K562 (cell line): ENCODE data around the gene THOP1. TPM values are rescaled to one million over a fixed set of nuclear protein-coding genes. Genes with fewer than 3 reads are reported as not detected.

ENCODE experiments used
- ATAC-seq: fragments of 200-7000 bp; cut with Tn5 transposase; 3 replicates; pipeline ENCODE4 v1.9.1; 2020; ENCODE audit warnings: moderate library complexity
- BruUV-seq: library from RNA; stranded (reverse); fragments of 400-500 nt; replicated peaks from 2 replicates; lab custom pipeline; 2021; lab: Mats Ljungman, UMichigan
- CTCF ChIA-PET: fragments of 300-600 bp; formaldehyde crosslinking; extraction: SDS; loops from one replicate; lab custom pipeline; 2021; ENCODE audit warnings: low intra/inter-chr PET ratio; lab: Yijun Ruan, JAX
- POLR2A ChIA-PET: fragments of 300-600, 350-650 bp; sonication (Branson Sonifier 250); formaldehyde crosslinking; extraction: SDS; loops from one replicate; lab custom pipeline; 2021; ENCODE audit warnings: antibody characterized with exemption, inconsistent platforms; lab: Yijun Ruan, JAX
- DNase-seq, 4 experiments: peaks; one replicate each; pipeline versions ENCODE4 v3.0.0 to v3.0.0-alpha.2; 2011 to 2018; ENCODE audit warnings: low spot score in 3 of 4, mixed read lengths in 3 of 4; ENCODE audit errors: extremely low read depth in 1 of 4
- FAIRE-seq: peaks from 2 replicates; lab custom pipeline; 2011; peaks lifted over from hg19 to GRCh38; lab: Jason Lieb, UNC
- H2AFZ ChIP-seq: 2 replicates; pipeline ENCODE4 v1.6.0; 2011; ENCODE audit warnings: low read depth, low read length, control low read depth, inconsistent platforms
- H3K27ac ChIP-seq: fragments of 200-600 bp; 3 replicates; pipeline ENCODE4 v1.8.0; 2011; ENCODE audit warnings: low read depth, mild to moderate bottlenecking, control low read depth, inconsistent platforms, low read length, moderate library complexity, mixed read lengths; ENCODE audit errors: extremely low read depth
- H3K27me3 ChIP-seq, 2 experiments: fragments of 300-600 bp in 1 of 2; 2 replicates in 1 of 2; 3 replicates in 1 of 2; pipeline versions ENCODE4 v1.6.0 to v1.8.0; 2011; ENCODE audit warnings: inconsistent platforms in 2 of 2, low read length in 2 of 2, mild to moderate bottlenecking in 1 of 2, mixed read lengths in 1 of 2, moderate library complexity in 1 of 2; ENCODE audit not compliant: control insufficient read depth in 2 of 2, insufficient read depth in 2 of 2
- H3K36me3 ChIP-seq: fragments of 300-600 bp; 3 replicates; pipeline ENCODE4 v1.8.0; 2011; ENCODE audit warnings: mild to moderate bottlenecking, low read length, inconsistent platforms; ENCODE audit not compliant: control insufficient read depth, insufficient read depth
- H3K4me1 ChIP-seq, 2 experiments: fragments of 200-600 bp in 1 of 2; replicated peaks in 1 of 2; 2 replicates in 1 of 2; 3 replicates in 1 of 2; pipeline versions ENCODE4 v1.5.1 to v1.8.0; 2011; ENCODE audit warnings: inconsistent platforms in 2 of 2, low read length in 2 of 2, mild to moderate bottlenecking in 1 of 2, mixed read lengths in 1 of 2, moderate library complexity in 1 of 2; ENCODE audit not compliant: control insufficient read depth in 2 of 2, insufficient read depth in 2 of 2
- H3K4me2 ChIP-seq: 2 replicates; pipeline ENCODE4 v1.6.1; 2011; ENCODE audit warnings: low read length, control low read depth, inconsistent platforms, mixed read lengths; ENCODE audit not compliant: insufficient read depth
- H3K4me3 ChIP-seq: fragments of 200-600 bp; sonication (generic), shearing (Covaris generic); 2 replicates; pipeline ENCODE4 v1.5.1; 2016; ENCODE audit warnings: control low read depth, inconsistent platforms
- H3K79me2 ChIP-seq: fragments of 200-600 bp; 3 replicates; pipeline ENCODE4 v1.8.0; 2011; ENCODE audit warnings: low read length, inconsistent platforms; ENCODE audit not compliant: control insufficient read depth, insufficient read depth
- H3K9ac ChIP-seq, 2 experiments: 2 replicates each; pipeline versions ENCODE4 v1.6.0 to v1.6.1; 2011; ENCODE audit warnings: low read depth in 2 of 2, low read length in 2 of 2, control low read depth in 1 of 2, inconsistent platforms in 1 of 2, mild to moderate bottlenecking in 1 of 2, mixed read lengths in 1 of 2; ENCODE audit not compliant: insufficient read depth in 1 of 2
- H3K9me1 ChIP-seq: one replicate; pipeline ENCODE4 v1.6.0; 2011; ENCODE audit warnings: inconsistent platforms, mild to moderate bottlenecking, low read length, moderate library complexity; ENCODE audit not compliant: control insufficient read depth, insufficient read depth
- H3K9me3 ChIP-seq: replicated peaks from 2 replicates; pipeline ENCODE4 v1.5.1; 2011; ENCODE audit warnings: low read depth, low read length, inconsistent platforms; ENCODE audit not compliant: control insufficient read depth, insufficient read depth
- H4K20me1 ChIP-seq: replicated peaks from 2 replicates; pipeline ENCODE4 v1.6.1; 2011; ENCODE audit warnings: low read length, inconsistent platforms, mixed read lengths; ENCODE audit not compliant: control insufficient read depth, insufficient read depth
- BRD4 ChIP-seq: fragments of 200-600 bp; sonication (generic); IDR thresholded peaks from 2 replicates; pipeline ENCODE4 v1.6.1; 2017; ENCODE audit warnings: inconsistent platforms
- DNMT1 ChIP-seq: fragments of 450-650 bp; IDR thresholded peaks from 2 replicates; pipeline ENCODE4 v1.6.1; 2016; ENCODE audit warnings: antibody characterized with exemption, mild to moderate bottlenecking
- ETV1 ChIP-seq: fragments of 450-650 bp; conservative IDR thresholded peaks from 2 replicates; pipeline ENCODE4 v1.6.1; 2016; ENCODE audit warnings: missing genetic modification characterization, control low read depth, low read depth, missing compliant biosample characterization
- ETV5 ChIP-seq: sonication (generic); formaldehyde crosslinking; IDR thresholded peaks from 2 replicates; pipeline ENCODE4 v1.4.0; 2020; ENCODE audit warnings: low read depth, mild to moderate bottlenecking, missing genetic modification reagents
- HINFP ChIP-seq: fragments of 450-650 bp; conservative IDR thresholded peaks from 2 replicates; pipeline ENCODE4 v1.6.1; 2016; ENCODE audit warnings: missing genetic modification characterization, low read depth, mild to moderate bottlenecking, control low read depth, missing compliant biosample characterization
- HIVEP1 ChIP-seq: fragments of 250-450 bp; sonication (Bioruptor Pico); IDR thresholded peaks from 2 replicates; pipeline ENCODE4 v1.4.0; 2020; ENCODE audit warnings: mild to moderate bottlenecking
- JUN ChIP-seq, 2 experiments: sonication (generic) in 1 of 2; formaldehyde crosslinking in 1 of 2; IDR thresholded peaks; 2 replicates each; pipeline versions ENCODE4 v1.6.1 to v1.8.0; 2012 to 2022; ENCODE audit warnings: borderline replicate concordance in 2 of 2, mild to moderate bottlenecking in 2 of 2, improper control_type of control experiment in 1 of 2, low read depth in 1 of 2, low read length in 1 of 2, missing genetic modification reagents in 1 of 2
- MTA3 ChIP-seq: fragments of 450-650 bp; formaldehyde crosslinking; IDR thresholded peaks from 2 replicates; pipeline ENCODE4 v1.6.1; 2017; ENCODE audit warnings: mild to moderate bottlenecking, borderline replicate concordance
- NR2C1 ChIP-seq, 2 experiments: fragments of 450-650 bp; IDR thresholded peaks; 2 replicates each; pipeline ENCODE4 v1.6.1; 2017; ENCODE audit warnings: mild to moderate bottlenecking in 2 of 2, antibody characterized with exemption in 1 of 2, inconsistent platforms in 1 of 2, missing compliant biosample characterization in 1 of 2, missing genetic modification characterization in 1 of 2
- RAD21 ChIP-seq, 2 experiments: fragments of 250-450 bp in 1 of 2; fragments of 450-650 bp in 1 of 2; sonication (Bioruptor Pico) in 1 of 2; formaldehyde crosslinking in 1 of 2; IDR thresholded peaks in 1 of 2; conservative IDR thresholded peaks in 1 of 2; 2 replicates each; pipeline versions ENCODE4 v1.4.0 to v1.8.0; 2020 to 2022; ENCODE audit warnings: mild to moderate bottlenecking in 2 of 2, moderate library complexity in 1 of 2
- SIRT6 ChIP-seq: IDR thresholded peaks from one replicate; pipeline ENCODE4 v1.6.1; 2012; ENCODE audit warnings: low read depth, mild to moderate bottlenecking, control low read depth, inconsistent platforms, low read length, moderate library complexity
- SREBF1 ChIP-seq: fragments of 150-350 bp; IDR thresholded peaks from 2 replicates; pipeline ENCODE4 v1.6.1; 2014; ENCODE audit warnings: antibody characterized with exemption, low read depth, low read length, borderline replicate concordance
- ZBTB7A ChIP-seq: IDR thresholded peaks from 2 replicates; pipeline ENCODE4 v1.6.1; 2011; ENCODE audit warnings: low read depth, mild to moderate bottlenecking, low read length, moderate library complexity, borderline replicate concordance; ENCODE audit not compliant: control insufficient read depth
- ZKSCAN8 ChIP-seq: fragments of 200-800 bp; sonication (Bioruptor generic); IDR thresholded peaks from 2 replicates; pipeline ENCODE4 v1.6.1; 2016; ENCODE audit warnings: missing genetic modification characterization, missing compliant biosample characterization
- ZNF280A ChIP-seq: fragments of 450-650 bp; IDR thresholded peaks from 2 replicates; pipeline ENCODE4 v1.6.1; 2018; ENCODE audit warnings: mild to moderate bottlenecking, low read depth; ENCODE audit not compliant: partially characterized antibody
- ZNF561 ChIP-seq: fragments of 450-650 bp; formaldehyde crosslinking; conservative IDR thresholded peaks from 2 replicates; pipeline ENCODE4 v1.4.0; 2020; ENCODE audit warnings: mild to moderate bottlenecking, moderate library complexity
- ZNF655 ChIP-seq: fragments of 250-450 bp; sonication (Bioruptor Pico); IDR thresholded peaks from 2 replicates; pipeline ENCODE4 v1.5.0; 2021
- WGBS: fragments of 100-300 bp; shearing (Covaris generic); methylation state at CpG from one replicate; pipeline ENCODE4 v1.1.6; 2016; ENCODE audit warnings: low coverage, mixed read lengths; ENCODE audit not compliant: insufficient coverage; ENCODE audit errors: missing lambda C conversion rate; 5-methylcytosine and 5-hydroxymethylcytosine counted together
- in situ Hi-C: fragments of 300-500 bp; cut with MboI; formaldehyde crosslinking; loops from 4 replicates; pipeline ENCODE4 v1.15.0; 2018; ENCODE audit warnings: inconsistent platforms, mixed read lengths
- intact Hi-C: fragments of 100-400 bp; cut with micrococcal nuclease; formaldehyde crosslinking; loops from 2 replicates; pipeline ENCODE4 v1.14.2; 2022
- polyA plus RNA-seq, 8 experiments: library from polyadenylated mRNA; depleted of rRNA in 4 of 8; stranded (reverse) in 5 of 8; unstranded in 3 of 8; fragments of >200 nt; fragmentation: Nextera tagmentation in 2 of 8; fragmentation: Illumina TruSeq in 1 of 8; extraction: Ambion mirVana in 2 of 8; extraction: Trizol in 1 of 8; gene quantifications; 2 replicates each; pipeline versions ENCODE4 v1.2.1 to v1.2.3, GENCODE V29; 2011 to 2014; ENCODE audit warnings: inconsistent platforms in 1 of 8, missing spikeins in 1 of 8
- total RNA-seq, 7 experiments: library from RNA; depleted of rRNA in 6 of 7; stranded (reverse); fragments of >200 nt in 6 of 7; fragmentation: Illumina TruSeq in 2 of 7; extraction: Trizol in 2 of 7; gene quantifications; 2 replicates each; pipeline versions ENCODE4 v1.2.1 to v1.2.3, GENCODE V29; 2011 to 2021; ENCODE audit warnings: low replicate concordance in 1 of 7

Gene THOP1
- total and polyA plus RNA-seq, 9 of the 15 experiments (the other 6 are each of a cell fraction or from before 2014, with no cell fraction given), result 1.3 to 255 (median 96.1) TPM

GRCh38 chr19:2751438-2751830 is 33.9 kb upstream of the THOP1 start:
- Histone ChIP-seq H3K36me3 (peaks cover 32% of the 10 kb centered on the region; the same call in 2 of the 3 replicates), H3K9me3 (no peaks in the 10 kb centered on the region), H3K4me1 (peaks cover 0 to 17% of the 10 kb centered on the region in 2 experiments; a peak in 2 of 5 replicates), H2AFZ (no peak overlapping the region), H3K9me1 (no peaks in the 10 kb centered on the region), H3K4me3 (no peak overlapping the region), H3K27ac (no peak overlapping the region), H4K20me1 (no peaks in the 10 kb centered on the region), H3K9ac (no peak overlapping the region; a peak in 1 of 4 replicates), H3K79me2 (no peaks in the 10 kb centered on the region), H3K27me3 (peaks cover 7 to 10% of the 10 kb centered on the region in 2 experiments; a peak in 3 of 5 replicates), H3K4me2 (no peak overlapping the region)
- intact Hi-C loops, result no loop called here
- ChIA-PET CTCF (interaction anchor here (0.6 kb wide), 1 partner anchor 78 kb away, joined by 7 read pairs; no protein-coding TSS in a partner anchor), POLR2A (no interaction called here)
- no TSS peak for BruUV-seq
- in situ Hi-C loops, result no loop called here
- ATAC-seq (no peak), FAIRE-seq (no peak), DNase-seq (no peak)
- 71% methylated on average over 17 of the region's 21 CpGs for WGBS
- TF ChIP-seq ETV1 (tag), result no peak
- TF ChIP-seq NR2C1 (IDR thresholded peaks at IDR 0.05), result no peak
- TF ChIP-seq NR2C1 (tag; IDR thresholded peaks at IDR 0.05), result no peak
- no peak for TF ChIP-seq ZNF655
- TF ChIP-seq SIRT6, result no peak
- no peak for TF ChIP-seq ZNF561 (CRISPR knock-in tag)
- TF ChIP-seq ZNF280A, result no peak
- no peak for TF ChIP-seq ETV5 (CRISPR knock-in tag)
- no peak for TF ChIP-seq ZBTB7A
- no peak for TF ChIP-seq HINFP (tag)
- TF ChIP-seq JUN (IDR thresholded peaks at IDR 0.05; ENCODE audit: borderline replicate concordance, low read depth, low read length), result no peak
- TF ChIP-seq JUN (CRISPR knock-in tag; IDR thresholded peaks at IDR 0.05; ENCODE audit: borderline replicate concordance), result no peak
- TF ChIP-seq SREBF1, result no peak
- no peak for TF ChIP-seq DNMT1
- no peak for TF ChIP-seq HIVEP1 (CRISPR knock-in tag)
- no peak for TF ChIP-seq RAD21 (CRISPR knock-in tag; conservative IDR thresholded peaks at IDR 0.05 in 1 of 2, IDR thresholded peaks at IDR 0.05 in 1 of 2)
- TF ChIP-seq ZKSCAN8 (CRISPR knock-in tag), result no peak
- no peak for TF ChIP-seq MTA3
- no peak for TF ChIP-seq BRD4
